Hepatic stellate cell (primary cell): ENCODE measurements around the gene ALG2.

Source experiments
- DNase-seq: peaks from one replicate; pipeline ENCODE4 v3.0.0; 2011; ENCODE audit warnings: low spot score

Gene ALG2

DNA sequence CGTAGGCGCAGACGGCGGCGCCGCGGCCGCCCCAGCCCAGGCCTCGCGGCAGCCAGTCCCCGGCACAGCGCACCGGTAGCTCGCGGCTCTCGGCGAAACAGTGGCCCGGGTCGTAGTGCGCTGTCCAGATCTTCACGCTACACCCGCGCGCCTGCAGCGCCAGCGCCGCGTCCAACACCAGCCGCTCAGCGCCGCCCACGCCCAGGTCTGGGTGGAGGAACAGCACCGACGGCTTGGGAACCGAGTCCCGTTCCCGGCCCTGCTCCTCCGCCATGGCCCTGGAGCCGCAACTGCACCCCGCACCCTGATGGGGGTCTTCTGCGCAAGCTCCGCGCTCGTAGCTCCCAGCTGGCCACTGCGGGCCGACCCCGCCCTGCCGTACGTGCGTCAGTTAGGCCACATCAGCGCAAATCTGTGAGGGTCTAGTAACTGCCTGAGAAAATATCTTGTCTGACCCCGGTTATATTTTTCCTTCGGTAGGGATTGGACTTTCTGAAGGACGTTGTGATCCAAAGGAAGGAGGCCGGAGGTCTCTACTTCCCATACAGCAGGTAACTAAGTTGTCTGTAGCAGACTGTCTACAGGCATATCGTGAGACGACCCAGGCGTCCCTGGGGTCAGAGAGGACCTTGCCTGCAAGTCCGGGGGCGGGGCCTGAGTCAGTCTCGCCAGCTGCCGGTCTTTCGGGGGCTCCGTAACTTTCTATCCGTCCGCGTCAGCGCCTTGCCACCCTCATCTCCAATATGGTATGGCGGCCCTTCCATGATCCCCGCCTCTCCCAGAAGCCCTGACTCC lies at the start of gene ALG2, which contains the start of gene SEC61B:
ALG2 (minus strand) TSS at position 322 of the 795 bp plus-strand sequence; CDS start at position 274, 48 bp downstream.
SEC61B (plus strand) TSS at position 662 of the 795 bp plus-strand sequence; CDS start at position 744, 82 bp downstream.
- peak; percentile 97 for DNase-seq

GRCh38 chr9:99270491-99270890 lies 48.7 kb upstream of the ALG2 start:
- no peak for DNase-seq

GRCh38 chr9:99269416-99269815 lies 47.7 kb upstream of the ALG2 start:
- DNase-seq = peak; percentile 16

- DNase-seq = peak; percentile 38
Measured at GRCh38 chr9:99266255-99267023, 44.7 kb upstream of the ALG2 start.

DNA sequence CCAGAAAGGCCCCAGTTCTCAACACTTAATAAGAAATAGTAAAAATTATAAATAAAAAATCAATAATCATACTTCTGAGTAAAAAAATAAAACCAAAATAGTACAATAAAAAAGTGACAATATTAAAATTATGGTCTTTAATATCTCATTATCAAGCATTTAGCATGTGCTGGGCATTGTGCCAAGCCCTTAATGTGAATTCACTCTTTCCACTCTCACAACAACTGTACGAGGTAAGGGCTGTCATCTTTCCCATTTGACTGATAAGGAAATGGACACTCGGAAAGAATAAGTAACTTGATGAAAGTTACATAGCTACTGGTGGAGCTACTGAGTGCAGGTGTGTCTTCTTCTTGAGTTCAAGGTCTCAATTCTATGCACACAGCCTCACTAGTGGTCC lies 43.9 kb upstream of the ALG2 start:
- DNase-seq = no peak

DNA sequence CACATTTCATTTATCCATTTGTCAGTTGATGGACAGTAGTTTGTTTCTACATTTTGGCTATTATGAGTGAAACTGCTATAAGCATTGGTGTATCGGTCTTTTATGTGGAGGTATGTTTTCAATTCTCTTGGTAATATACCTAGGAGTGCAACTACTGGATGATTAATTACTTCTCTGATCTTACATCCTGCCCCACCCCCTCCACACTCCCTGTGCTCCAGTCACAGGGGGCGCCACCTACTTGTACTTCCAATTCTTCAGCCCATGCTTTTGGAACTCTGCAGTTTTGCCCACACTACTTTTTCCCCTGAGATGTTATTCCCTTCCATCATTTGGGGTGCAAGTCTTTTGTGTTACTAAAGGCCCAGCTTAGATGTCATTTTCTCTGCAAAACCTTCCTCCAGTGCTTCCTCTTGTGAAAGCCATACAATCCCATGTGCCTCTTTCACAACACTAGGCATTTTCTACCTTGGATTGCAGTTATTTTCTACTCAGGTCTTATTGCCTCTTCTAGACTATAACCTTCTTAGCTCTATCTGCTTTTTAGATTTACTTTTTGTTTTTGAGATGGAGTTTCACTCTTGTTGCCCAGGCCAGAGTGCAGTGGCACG lies 42.4 kb upstream of the ALG2 start:
- DNase-seq = no peak

DNA sequence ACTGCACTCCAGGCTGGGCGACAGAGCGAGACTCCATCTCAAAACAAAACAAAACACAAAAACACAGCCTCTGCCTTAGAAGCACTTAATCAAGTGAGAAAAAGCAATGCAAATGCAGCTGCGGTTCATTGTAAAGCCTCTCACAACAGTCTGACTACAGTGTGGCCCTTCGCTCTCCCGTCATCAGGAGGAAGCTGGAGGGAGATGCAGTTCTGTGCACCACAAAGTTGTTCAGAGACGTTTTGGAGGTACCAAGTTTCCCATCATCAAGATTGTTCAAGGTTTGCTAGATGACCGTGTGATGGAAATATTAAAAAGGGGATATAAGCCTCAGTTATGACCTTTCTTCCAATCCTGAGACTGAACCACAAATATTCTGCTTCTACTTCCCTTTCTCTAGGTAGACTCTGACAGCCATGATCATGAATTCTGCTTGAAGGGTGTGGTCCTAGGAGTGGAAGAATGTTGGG lies 41.2 kb upstream of the ALG2 start:
- DNase-seq = no peak

DNA sequence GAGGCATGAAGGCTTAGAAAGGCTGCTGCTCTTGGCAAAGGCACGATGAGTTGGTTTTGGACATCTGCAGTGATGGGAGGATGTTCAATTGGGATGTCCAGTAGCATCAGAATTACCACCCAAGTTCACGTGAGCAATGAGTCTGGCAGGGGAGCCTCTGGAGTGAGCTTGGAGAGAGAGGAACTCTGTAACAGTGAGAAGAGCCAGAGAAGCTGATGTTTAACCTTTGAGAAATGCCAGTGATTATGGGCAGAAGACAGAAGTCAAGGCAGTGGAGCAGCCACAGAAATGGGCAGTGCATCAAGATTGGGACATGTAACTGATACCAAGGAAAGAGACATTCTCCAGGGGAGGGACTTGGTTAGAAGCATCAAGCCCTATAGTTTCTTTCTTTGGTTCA lies 40.2 kb upstream of the ALG2 start:
- no peak for DNase-seq

- peak; percentile 29 for DNase-seq
Measured at GRCh38 chr9:99259231-99259918, 37.6 kb upstream of the ALG2 start.

DNA sequence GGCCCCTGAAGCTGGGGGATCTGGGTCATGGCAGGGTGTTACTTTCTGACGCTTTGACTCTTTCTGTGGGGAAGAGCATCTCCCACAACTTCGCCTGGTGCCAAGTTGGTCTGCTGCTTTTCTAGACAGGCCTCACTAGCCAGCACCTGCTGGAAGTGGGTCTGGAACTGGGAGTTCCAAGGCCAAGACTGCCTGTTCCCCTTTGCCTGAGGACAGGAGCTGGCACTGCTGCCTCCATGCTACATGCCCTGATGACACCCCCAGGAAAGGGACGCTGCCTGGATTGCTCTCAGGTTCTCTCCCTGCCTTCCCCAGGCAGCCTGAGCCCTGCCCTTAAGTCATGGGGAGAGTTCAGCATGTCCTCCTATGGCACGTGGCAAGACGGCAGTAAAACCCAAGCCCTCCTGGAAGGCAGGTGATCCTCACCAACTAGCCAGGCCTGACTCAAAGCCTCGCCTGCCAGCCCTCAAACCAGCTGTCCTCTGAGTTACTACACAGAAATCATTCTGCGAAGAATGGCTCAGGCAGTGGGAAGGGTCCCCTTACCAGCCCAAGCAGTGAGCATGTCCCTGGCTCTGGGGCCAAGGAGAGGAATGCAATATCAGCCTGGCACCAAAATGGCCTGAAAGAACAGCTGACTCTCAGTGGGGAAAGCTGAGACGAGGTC lies 36.1 kb upstream of the ALG2 start:
- no peak for DNase-seq

GRCh38 chr9:99255651-99256050 lies 33.9 kb upstream of the ALG2 start:
- no peak for DNase-seq

DNA sequence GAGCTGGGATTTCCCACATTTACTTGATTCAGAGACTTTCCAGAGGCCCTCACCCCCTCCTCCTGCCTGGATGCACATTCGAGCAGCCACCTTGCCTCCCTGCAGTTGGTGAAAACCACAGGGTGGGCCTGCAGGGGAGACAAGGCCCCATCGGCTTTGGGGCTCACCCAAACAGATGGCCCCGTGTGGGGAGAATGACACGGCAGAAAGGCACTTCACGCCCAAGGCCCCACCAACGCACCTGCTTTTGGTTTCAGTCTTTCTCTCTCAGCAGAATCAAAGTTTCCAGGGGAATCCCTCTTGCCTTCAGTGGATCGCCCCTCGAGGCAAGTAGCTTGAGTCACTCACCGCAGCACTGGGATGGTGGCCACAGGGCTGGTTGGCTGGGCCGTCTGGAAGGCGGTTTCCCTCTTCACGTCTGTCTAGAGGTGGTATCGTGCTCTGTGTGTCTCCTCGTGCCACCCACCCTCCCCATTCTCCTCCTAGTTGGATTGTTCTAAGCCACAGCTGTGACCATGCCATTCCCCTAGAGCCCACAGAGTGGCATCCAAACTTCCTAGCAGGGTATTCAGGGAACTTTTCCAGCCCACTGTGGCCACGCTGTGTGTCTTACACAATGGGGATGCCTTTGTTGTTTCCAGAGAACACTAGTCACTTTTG lies 32.2 kb upstream of the ALG2 start:
- no peak for DNase-seq

GRCh38 chr9:99253134-99253533 lies 31.4 kb upstream of the ALG2 start:
- DNase-seq = no peak

GRCh38 chr9:99251157-99251556 lies 29.4 kb upstream of the ALG2 start:
- DNase-seq = no peak

GRCh38 chr9:99249619-99250018 lies 27.9 kb upstream of the ALG2 start:
- DNase-seq = no peak

GRCh38 chr9:99244344-99245260 lies 22.9 kb upstream of the ALG2 start:
- no peak for DNase-seq

DNA sequence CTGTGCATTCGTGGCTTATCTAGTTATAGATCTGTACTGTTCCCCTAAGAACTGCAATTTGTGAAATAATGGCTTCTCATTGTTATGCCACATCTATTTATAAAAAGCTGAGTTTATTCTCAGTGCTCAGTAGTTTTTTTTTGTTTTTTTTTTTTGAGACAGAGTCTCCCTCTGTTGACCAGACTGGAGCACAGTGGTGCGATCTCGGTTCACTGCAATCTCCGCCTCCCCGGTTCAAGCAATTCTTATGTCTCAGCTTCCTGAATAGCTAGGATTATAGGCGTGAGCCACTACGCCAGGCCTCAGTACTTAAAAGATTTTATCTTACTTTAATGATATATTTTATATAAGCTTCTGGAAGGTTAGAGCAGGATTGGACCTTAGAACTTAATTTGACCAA lies 19.4 kb upstream of the ALG2 start:
- DNase-seq = no peak

DNA sequence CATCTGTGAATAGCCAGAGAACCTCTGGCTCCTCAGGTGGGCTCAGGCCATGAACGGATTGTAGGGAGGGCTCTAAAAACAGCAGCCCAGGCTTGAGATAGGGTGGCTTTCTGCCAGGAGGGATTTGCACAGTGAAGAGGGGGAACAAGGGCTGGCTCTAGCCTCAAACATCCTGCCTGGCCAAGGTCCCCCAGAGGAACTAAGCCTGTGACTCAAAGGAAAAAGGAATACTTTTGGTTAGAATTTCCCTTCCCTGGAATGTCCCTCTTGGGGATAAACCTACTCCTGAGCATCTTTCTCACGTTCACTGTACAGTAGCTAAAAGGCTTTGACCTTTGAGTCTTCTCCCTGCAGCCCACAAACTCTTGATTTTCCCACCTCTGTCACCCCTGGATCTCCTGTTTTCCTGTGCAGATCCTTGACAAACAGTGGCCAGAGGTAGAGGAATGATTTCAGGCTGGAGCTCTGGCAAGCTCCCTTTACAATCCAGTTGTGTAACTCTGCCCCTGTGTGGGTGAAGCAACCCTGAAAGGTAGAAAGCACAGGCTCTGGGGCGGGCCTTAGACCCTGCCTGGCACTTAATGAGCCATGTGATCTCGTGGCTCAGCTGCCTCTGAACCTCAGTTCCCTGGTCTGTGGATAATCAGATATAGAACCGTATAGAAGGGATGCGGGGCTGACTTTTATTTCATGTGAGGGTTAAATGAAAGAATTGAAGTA lies 17.8 kb upstream of the ALG2 start:
- DNase-seq = peak; percentile 33

- no peak for DNase-seq
Measured at GRCh38 chr9:99238331-99238730, 16.6 kb upstream of the ALG2 start.
